Pancreas (tissue), 10 donors: ENCODE results near the gene AASDH. TPM values are rescaled to one million over a fixed set of nuclear protein-coding genes. Genes with fewer than 3 reads are reported as not detected.

ENCODE experiments used
- ATAC-seq, 4 donors: fragments of 200-7000 bp; cut with Tn5 transposase; one replicate each; pipeline versions ENCODE4 v1.8.0 to v1.9.1; 2020; ENCODE audit warnings: mild to moderate bottlenecking in 4 of 4, moderate library complexity in 4 of 4
- DNase-seq, 6 donors: peaks; one replicate each; pipeline ENCODE4 v3.0.0-alpha.2; 2020
- FAIRE-seq: peaks from 2 replicates; lab custom pipeline; 2012; peaks lifted over from hg19 to GRCh38; lab: Jason Lieb, UNC
- H3K27ac ChIP-seq, 4 donors: fragments of 200-600 bp; sonication (generic); 1 replicate in 3 of 4; 2 replicates in 1 of 4; pipeline versions ENCODE4 v1.5.0 to v1.8.0; 2020
- H3K27me3 ChIP-seq, 4 donors: fragments of 200-600 bp; one replicate each; pipeline ENCODE4 v1.8.0; 2021
- H3K36me3 ChIP-seq, 3 donors: fragments of 200-600 bp; sonication (generic) in 1 of 3; one replicate each; pipeline versions ENCODE4 v1.5.0 to v1.8.0; 2020 to 2021
- H3K4me1 ChIP-seq, 3 donors: fragments of 200-600 bp; one replicate each; pipeline ENCODE4 v1.8.0; 2021
- H3K4me3 ChIP-seq, 4 donors: fragments of 200-600 bp; sonication (generic) in 2 of 4; one replicate each; pipeline versions ENCODE4 v1.5.0 to v1.8.0; 2020 to 2021
- H3K9me3 ChIP-seq, 4 donors: fragments of 200-600 bp; one replicate each; pipeline ENCODE4 v1.8.0; 2021
- WGBS, 2 donors: extraction: QIAGEN DNeasy Blood & Tissue Kit; methylation state at CpG; one replicate each; pipeline ENCODE4 v1.1.7; 2013; 5-methylcytosine and 5-hydroxymethylcytosine counted together
- intact Hi-C, 3 donors: fragments of 100-400 bp; cut with DNase I; formaldehyde crosslinking; loops; one replicate each; pipeline versions ENCODE4 v1.11.1 to v1.14.2; 2022
- polyA plus RNA-seq, 2 donors: library from polyadenylated mRNA; stranded (reverse); fragments of 200-250 nt; gene quantifications; one replicate each; pipeline ENCODE4 v1.2.3, GENCODE V29; 2013
- total RNA-seq, 6 donors: library from RNA; stranded (reverse); fragmentation: NEBNext Ultra II Directional in 4 of 6; extraction: Animal tissue kit (Norgen Biotek cat#: 25700) in 4 of 6; gene quantifications; one replicate each; pipeline versions ENCODE4 v1.2.1 to v1.2.4, GENCODE V29; 2021 to 2023
- TF ChIP-seq, protein P1 (sequence below), 4 donors: fragments of 200-600 bp; sonication (generic) in 3 of 4; IDR thresholded peaks; one replicate each; pipeline versions ENCODE4 v1.5.0 to v1.8.0; 2021; ENCODE audit warnings: antibody characterized with exemption in 4 of 4
- donor health status: healthy with polysubstance abuse.
- donor health status: DM: no; HTN: no; CAD: no; lungs with moderate emphysema.
- donor health status: DM: no; HTN: no; CAD: no.
- donor health status: control.
- donor health status: control.
- donor health status: Bipolar disorder and iron deficiency.
- donor health status: DM: yes; HTN: yes; CAD: no.
- donor health status: DM: no; HTN: no; CAD: no.
- donor health status: DM: no; HTN: no; CAD: no.
- donor health status: DM: yes; HTN: yes; CAD: no.

AASDH gene
- total and polyA plus RNA-seq, 8 donors, result 1.9 to 7.3 (median 4.6) TPM

GRCh38 chr4:56433280-56433679 is 46.0 kb upstream of the AASDH start:
- Histone ChIP-seq H3K4me3 (no peak overlapping the region), H3K36me3 (no peaks in the 10 kb centered on the region), H3K27me3 (no peaks in the 10 kb centered on the region), H3K27ac (no peak overlapping the region), H3K9me3 (no peaks in the 10 kb centered on the region), H3K4me1 (peaks cover 8 to 14% (median 9%) of the 10 kb centered on the region in 3 donors)
- TF ChIP-seq, protein P1, sequence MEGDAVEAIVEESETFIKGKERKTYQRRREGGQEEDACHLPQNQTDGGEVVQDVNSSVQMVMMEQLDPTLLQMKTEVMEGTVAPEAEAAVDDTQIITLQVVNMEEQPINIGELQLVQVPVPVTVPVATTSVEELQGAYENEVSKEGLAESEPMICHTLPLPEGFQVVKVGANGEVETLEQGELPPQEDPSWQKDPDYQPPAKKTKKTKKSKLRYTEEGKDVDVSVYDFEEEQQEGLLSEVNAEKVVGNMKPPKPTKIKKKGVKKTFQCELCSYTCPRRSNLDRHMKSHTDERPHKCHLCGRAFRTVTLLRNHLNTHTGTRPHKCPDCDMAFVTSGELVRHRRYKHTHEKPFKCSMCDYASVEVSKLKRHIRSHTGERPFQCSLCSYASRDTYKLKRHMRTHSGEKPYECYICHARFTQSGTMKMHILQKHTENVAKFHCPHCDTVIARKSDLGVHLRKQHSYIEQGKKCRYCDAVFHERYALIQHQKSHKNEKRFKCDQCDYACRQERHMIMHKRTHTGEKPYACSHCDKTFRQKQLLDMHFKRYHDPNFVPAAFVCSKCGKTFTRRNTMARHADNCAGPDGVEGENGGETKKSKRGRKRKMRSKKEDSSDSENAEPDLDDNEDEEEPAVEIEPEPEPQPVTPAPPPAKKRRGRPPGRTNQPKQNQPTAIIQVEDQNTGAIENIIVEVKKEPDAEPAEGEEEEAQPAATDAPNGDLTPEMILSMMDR (IDR thresholded peaks at IDR 0.05), result no peak
- DNase-seq (no peak), FAIRE-seq (no peak), ATAC-seq (no peak)
- intact Hi-C loops, result no loop called here

DNA sequence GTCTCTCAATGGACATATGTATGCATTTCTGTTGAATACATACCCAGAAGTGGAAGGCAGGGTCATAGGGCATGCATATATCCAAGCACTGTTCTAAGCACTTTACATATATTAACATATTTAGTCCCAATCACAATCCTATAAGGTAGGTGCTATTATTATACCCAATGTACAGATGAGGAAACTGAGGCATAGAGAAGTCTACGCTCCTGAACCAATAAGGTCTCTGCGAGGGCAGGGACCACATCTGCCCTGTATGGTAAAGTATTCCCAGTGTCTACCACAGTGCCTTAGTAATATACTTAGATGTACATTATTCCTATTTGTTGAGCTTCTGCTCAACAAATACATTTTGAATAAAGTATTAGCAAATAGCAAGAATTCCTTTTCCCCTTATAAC is 42.9 kb upstream of the AASDH start:
- Histone ChIP-seq H3K36me3 (no peaks in the 10 kb centered on the region), H3K27me3 (no peaks in the 10 kb centered on the region), H3K9me3 (no peaks in the 10 kb centered on the region), H3K4me3 (no peak overlapping the region), H3K27ac (no peak overlapping the region), H3K4me1 (peaks cover 4 to 8% (median 7%) of the 10 kb centered on the region in 3 donors)
- ATAC-seq (no peak), FAIRE-seq (no peak), DNase-seq (no peak)
- intact Hi-C loops, result no loop called here
- TF ChIP-seq, protein P1 (IDR thresholded peaks at IDR 0.05), result no peak
- WGBS, 2 donors, result 98 to 100% methylated on average over 2 of the region's 2 CpGs

GRCh38 chr4:56427179-56427578 is 39.9 kb upstream of the AASDH start:
- H3K4me3 ChIP-seq, result no peak overlapping the region
- DNase-seq (no peak), ATAC-seq (no peak), FAIRE-seq (no peak)
- TF ChIP-seq, protein P1 (IDR thresholded peaks at IDR 0.05), result no peak
- no peaks in the 10 kb centered on the region for H3K9me3 ChIP-seq
- peaks cover 0 to 5% (median 3%) of the 10 kb centered on the region in 3 donors for H3K4me1 ChIP-seq
- intact Hi-C loops, result loop anchor here in 1 of 3 donors (10.0 kb wide), 1 partner anchor 118 kb away; no protein-coding TSS in a partner anchor
- no peaks in the 10 kb centered on the region for H3K36me3 ChIP-seq
- H3K27me3 ChIP-seq, result no peaks in the 10 kb centered on the region
- 97 to 100% methylated on average over 1 of the region's 1 CpG for WGBS, 2 donors
- no peak overlapping the region for H3K27ac ChIP-seq

- WGBS, 2 donors, result 94 to 96% methylated on average over 6 of the region's 6 CpGs
- Histone ChIP-seq H3K4me1 (peaks cover 0 to 5% (median 3%) of the 10 kb centered on the region in 3 donors), H3K4me3 (no peak overlapping the region), H3K36me3 (no peaks in the 10 kb centered on the region), H3K27ac (no peak overlapping the region), H3K9me3 (no peaks in the 10 kb centered on the region), H3K27me3 (no peaks in the 10 kb centered on the region)
- DNase-seq (no peak), FAIRE-seq (no peak), ATAC-seq (no peak)
- intact Hi-C loops, result loop anchor here in 1 of 3 donors (10.0 kb wide), 1 partner anchor 119 kb away; no protein-coding TSS in a partner anchor
- TF ChIP-seq, protein P1 (IDR thresholded peaks at IDR 0.05), result no peak
These were observed 39.0 kb upstream of the AASDH start for GRCh38 chr4:56426273-56426672.

- Histone ChIP-seq H3K4me1 (peaks cover 0 to 5% (median 3%) of the 10 kb centered on the region in 3 donors), H3K27me3 (no peaks in the 10 kb centered on the region), H3K27ac (no peak overlapping the region), H3K36me3 (no peaks in the 10 kb centered on the region), H3K4me3 (no peak overlapping the region), H3K9me3 (no peaks in the 10 kb centered on the region)
- TF ChIP-seq, protein P1 (IDR thresholded peaks at IDR 0.05), result no peak
- ATAC-seq (no peak), FAIRE-seq (no peak), DNase-seq (no peak)
- intact Hi-C loops, result loop anchor here in 1 of 3 donors (10.0 kb wide), 1 partner anchor 119 kb away; no protein-coding TSS in a partner anchor
- 83 to 84% methylated on average over 3 of the region's 3 CpGs for WGBS, 2 donors
These were observed 38.2 kb upstream of the AASDH start for GRCh38 chr4:56425518-56425917.
